BLaER1 treated with 17β-estradiol and CSF1 and Interleukin-3, amounts not matched to agents 10 nM and 100 nM (cell line): ENCODE data around the gene DLG5.

Experiments used
- H3K27ac ChIP-seq, 11 experiments: shearing (Covaris generic); formaldehyde crosslinking; 2 replicates each; pipeline ENCODE4 v1.8.1; 2022
- H3K27me3 ChIP-seq, 11 experiments: shearing (Covaris generic); formaldehyde crosslinking; 2 replicates each; pipeline ENCODE4 v1.8.1; 2022
- H3K36me3 ChIP-seq, 11 experiments: shearing (Covaris generic); formaldehyde crosslinking; 2 replicates each; pipeline ENCODE4 v1.8.1; 2022
- H3K4me1 ChIP-seq, 10 experiments: shearing (Covaris generic); formaldehyde crosslinking; 2 replicates each; pipeline ENCODE4 v1.8.1; 2022
- H3K4me2 ChIP-seq, 11 experiments: shearing (Covaris generic); formaldehyde crosslinking; 2 replicates each; pipeline ENCODE4 v1.8.1; 2022
- H3K4me3 ChIP-seq, 10 experiments: shearing (Covaris generic); formaldehyde crosslinking; 2 replicates each; pipeline ENCODE4 v1.8.1; 2022
- H3K9ac ChIP-seq, 11 experiments: shearing (Covaris generic); formaldehyde crosslinking; 2 replicates each; pipeline ENCODE4 v1.8.1; 2022
- H3K9me3 ChIP-seq, 11 experiments: shearing (Covaris generic); formaldehyde crosslinking; replicated peaks in 1 of 11; 2 replicates each; pipeline ENCODE4 v1.8.1; 2022
- H4K20me1 ChIP-seq, 11 experiments: shearing (Covaris generic); formaldehyde crosslinking; 2 replicates each; pipeline ENCODE4 v1.8.1; 2022
- Cebpa-rat ChIP-seq, 11 experiments: shearing (Covaris generic); IDR thresholded peaks; 2 replicates each; pipeline ENCODE4 v1.8.1; 2022

The DLG5 gene

GRCh38 chr10:77893386-77893785, 33.2 kb downstream of the DLG5 start:
- Histone ChIP-seq H3K27ac (no peak overlapping the region), H3K9ac (no peak overlapping the region), H4K20me1 (peaks cover 2 to 92% (median 64%) of the 10 kb centered on the region in 11 experiments; a peak in 17 of 22 replicates), H3K4me1 (peaks cover 0 to 9% (median 2%) of the 10 kb centered on the region in 10 experiments; a peak in 13 of 20 replicates), H3K9me3 (no peaks in the 10 kb centered on the region), H3K27me3 (no peaks in the 10 kb centered on the region), H3K4me2 (no peak overlapping the region; a peak in 1 of 22 replicates), H3K36me3 (no peaks in the 10 kb centered on the region), H3K4me3 (no peak overlapping the region)
- TF ChIP-seq Cebpa-rat (IDR thresholded peaks at IDR 0.05): no peak

GRCh38 chr10:77892761-77893160, 33.8 kb downstream of the DLG5 start:
- Histone ChIP-seq H3K9ac (no peak overlapping the region), H3K4me1 (peaks cover 0 to 6% (median 0%) of the 10 kb centered on the region in 10 experiments; a peak in 2 of 20 replicates), H4K20me1 (peaks cover 0 to 92% (median 59%) of the 10 kb centered on the region in 11 experiments; a peak in 17 of 22 replicates)

GRCh38 chr10:77892021-77892739, 34.4 kb downstream of the DLG5 start:
- Histone ChIP-seq H3K27me3 (no peaks in the 10 kb centered on the region), H3K4me2 (no peak overlapping the region), H4K20me1 (peaks cover 0 to 94% (median 59%) of the 10 kb centered on the region in 11 experiments; a peak in 17 of 22 replicates), H3K4me3 (no peak overlapping the region), H3K4me1 (peaks cover 0 to 6% (median 0%) of the 10 kb centered on the region in 10 experiments; a peak in 2 of 20 replicates), H3K9me3 (no peaks in the 10 kb centered on the region), H3K9ac (no peak overlapping the region), H3K36me3 (no peaks in the 10 kb centered on the region), H3K27ac (no peak overlapping the region)
- TF ChIP-seq Cebpa-rat (IDR thresholded peaks at IDR 0.05): no peak

More at GRCh38 chr10:77892761-77893160, 33.8 kb downstream of the DLG5 start:
- no peak for TF ChIP-seq Cebpa-rat (IDR thresholded peaks at IDR 0.05)
- H3K27me3 ChIP-seq: no peaks in the 10 kb centered on the region
- no peaks in the 10 kb centered on the region for H3K9me3 ChIP-seq
- H3K27ac ChIP-seq: no peak overlapping the region
- no peak overlapping the region for H3K4me2 ChIP-seq
- H3K36me3 ChIP-seq: no peaks in the 10 kb centered on the region
- no peak overlapping the region for H3K4me3 ChIP-seq

GRCh38 chr10:77890097-77890496, 36.5 kb downstream of the DLG5 start:
- no peak overlapping the region for H3K4me2 ChIP-seq
- no peak overlapping the region for H3K27ac ChIP-seq
- peaks cover 0 to 6% (median 0%) of the 10 kb centered on the region in 10 experiments; a peak in 3 of 20 replicates for H3K4me1 ChIP-seq
- H3K9me3 ChIP-seq: no peaks in the 10 kb centered on the region
- peaks cover 0 to 99% (median 71%) of the 10 kb centered on the region in 11 experiments; a peak in 17 of 22 replicates for H4K20me1 ChIP-seq
- no peak overlapping the region for H3K4me3 ChIP-seq
- H3K9ac ChIP-seq: no peak overlapping the region
- no peak for TF ChIP-seq Cebpa-rat (IDR thresholded peaks at IDR 0.05)
- H3K36me3 ChIP-seq: no peaks in the 10 kb centered on the region
- no peaks in the 10 kb centered on the region for H3K27me3 ChIP-seq

- H3K9ac ChIP-seq: no peak overlapping the region
- no peaks in the 10 kb centered on the region for H3K9me3 ChIP-seq
- H3K4me1 ChIP-seq: peaks cover 0 to 6% (median 0%) of the 10 kb centered on the region in 10 experiments; a peak in 3 of 20 replicates
- no peaks in the 10 kb centered on the region for H3K36me3 ChIP-seq
- no peak overlapping the region for H3K27ac ChIP-seq
- H3K27me3 ChIP-seq: no peaks in the 10 kb centered on the region
- peaks cover 0 to 98% (median 66%) of the 10 kb centered on the region in 11 experiments; a peak in 17 of 22 replicates for H4K20me1 ChIP-seq
- H3K4me3 ChIP-seq: no peak overlapping the region
- H3K4me2 ChIP-seq: no peak overlapping the region
- no peak for TF ChIP-seq Cebpa-rat (IDR thresholded peaks at IDR 0.05)
Observed at GRCh38 chr10:77889277-77889903, 37.2 kb downstream of the DLG5 start.

GRCh38 chr10:77888356-77888703, 38.2 kb downstream of the DLG5 start:
- Histone ChIP-seq H3K9ac (no peak overlapping the region), H3K4me2 (no peak overlapping the region), H3K36me3 (no peaks in the 10 kb centered on the region), H3K9me3 (no peaks in the 10 kb centered on the region), H3K27me3 (no peaks in the 10 kb centered on the region), H4K20me1 (peaks cover 0 to 98% (median 62%) of the 10 kb centered on the region in 11 experiments; a peak in 16 of 22 replicates), H3K4me3 (no peak overlapping the region), H3K4me1 (peaks cover 0 to 6% (median 0%) of the 10 kb centered on the region in 10 experiments; a peak in 1 of 20 replicates), H3K27ac (no peak overlapping the region)
- no peak for TF ChIP-seq Cebpa-rat (IDR thresholded peaks at IDR 0.05)

- Histone ChIP-seq H3K9me3 (no peaks in the 10 kb centered on the region), H3K27me3 (no peaks in the 10 kb centered on the region), H3K4me1 (peaks cover 0 to 6% (median 0%) of the 10 kb centered on the region in 10 experiments; a peak in 1 of 20 replicates), H3K4me3 (no peak overlapping the region), H3K27ac (no peak overlapping the region), H4K20me1 (peaks cover 0 to 98% (median 59%) of the 10 kb centered on the region in 11 experiments; a peak in 16 of 22 replicates), H3K9ac (no peak overlapping the region), H3K4me2 (no peak overlapping the region), H3K36me3 (no peaks in the 10 kb centered on the region)
- no peak for TF ChIP-seq Cebpa-rat (IDR thresholded peaks at IDR 0.05)
Observed at GRCh38 chr10:77887631-77888355, 38.8 kb downstream of the DLG5 start.

- H4K20me1 ChIP-seq: peaks cover 0 to 97% (median 55%) of the 10 kb centered on the region in 11 experiments; a peak in 15 of 22 replicates
- no peak overlapping the region for H3K9ac ChIP-seq
- no peak for TF ChIP-seq Cebpa-rat (IDR thresholded peaks at IDR 0.05)
- H3K36me3 ChIP-seq: no peaks in the 10 kb centered on the region
- H3K27ac ChIP-seq: no peak overlapping the region
- H3K4me3 ChIP-seq: no peak overlapping the region
- H3K4me2 ChIP-seq: no peak overlapping the region
- peaks cover 0 to 6% (median 0%) of the 10 kb centered on the region in 10 experiments; a peak in 1 of 20 replicates for H3K4me1 ChIP-seq
- H3K27me3 ChIP-seq: no peaks in the 10 kb centered on the region
- H3K9me3 ChIP-seq: no peaks in the 10 kb centered on the region
Observed at GRCh38 chr10:77886795-77887355, 39.7 kb downstream of the DLG5 start.
